Measurements from ENCODE around the gene PDGFRB.

GRCh38 chr5:150109921-150110320 lies 45.7 kb downstream of the PDGFRB start:
- TF ChIP-seq CTCF (conservative IDR thresholded peaks at IDR 0.05; ENCODE audit: low read depth, low read length) (no peak), EZH2phosphoT487 (IDR thresholded peaks at IDR 0.05; ENCODE audit: borderline replicate concordance, low read length) (no peak), EZH2 (IDR thresholded peaks at IDR 0.05; ENCODE audit: low read length, unreplicated experiment) (no peak)
